Vagina (tissue), 2 donors: Measurements from ENCODE around the gene SPECC1.

ENCODE experiments used
- POLR2AphosphoS5 ChIP-seq, 2 donors: sonication (generic); formaldehyde crosslinking; IDR thresholded peaks; one replicate each; pipeline ENCODE4 v1.9.0; 2017; ENCODE audit warnings: antibody characterized with exemption in 2 of 2, mild to moderate bottlenecking in 2 of 2, low read depth in 1 of 2; ENCODE audit not compliant: insufficient read depth in 1 of 2
- TF ChIP-seq, protein P1 (sequence below), 3 experiments: fragments of 450-650 bp in 2 of 3; fragments of 200-600 bp in 1 of 3; sonication (generic) in 1 of 3; IDR thresholded peaks; one replicate each; pipeline ENCODE4 v1.5.1; 2017 to 2019; ENCODE audit warnings: antibody characterized with exemption in 3 of 3, mild to moderate bottlenecking in 2 of 3, moderate library complexity in 2 of 3

DNA sequence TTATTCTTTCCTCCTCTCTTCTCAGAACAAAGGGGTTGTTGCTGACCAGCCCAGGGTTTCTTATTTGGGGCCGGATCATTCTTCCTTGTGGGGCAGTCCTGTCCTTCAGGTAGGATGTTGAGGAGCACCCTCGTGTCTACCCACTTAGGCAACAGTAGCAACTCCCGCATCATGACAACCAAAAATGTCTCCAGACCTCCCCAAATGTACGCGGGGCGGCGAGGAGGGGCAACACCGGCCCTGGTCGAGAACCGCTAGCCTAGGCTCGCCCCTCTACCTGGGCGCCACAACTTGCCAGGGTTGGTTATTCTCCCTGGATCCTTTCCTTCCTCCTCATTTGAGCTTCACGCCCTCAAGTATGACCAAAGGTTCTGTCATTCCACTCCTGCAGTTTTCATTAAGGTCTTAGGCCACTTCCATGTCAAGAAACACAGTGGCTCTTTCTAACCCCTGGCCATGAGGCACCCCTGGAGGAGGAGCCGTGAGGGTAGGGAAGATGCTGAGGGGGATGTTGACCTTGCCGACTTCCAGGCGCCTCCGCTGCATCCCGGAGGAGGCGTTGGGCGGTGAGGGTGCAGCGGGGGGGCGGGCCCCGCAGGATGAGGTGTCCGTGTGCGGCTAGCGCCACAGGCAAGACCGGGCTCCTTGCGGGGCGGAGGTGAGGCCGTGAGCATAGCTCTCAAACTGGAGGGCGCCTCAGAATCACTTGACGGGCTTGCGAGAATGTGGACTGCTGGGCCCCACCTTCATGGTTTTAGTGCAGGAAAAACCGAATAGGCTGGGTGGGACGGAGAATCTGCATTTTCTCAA is 712 bp upstream of the SPECC1 start:
- TF ChIP-seq, protein P1, sequence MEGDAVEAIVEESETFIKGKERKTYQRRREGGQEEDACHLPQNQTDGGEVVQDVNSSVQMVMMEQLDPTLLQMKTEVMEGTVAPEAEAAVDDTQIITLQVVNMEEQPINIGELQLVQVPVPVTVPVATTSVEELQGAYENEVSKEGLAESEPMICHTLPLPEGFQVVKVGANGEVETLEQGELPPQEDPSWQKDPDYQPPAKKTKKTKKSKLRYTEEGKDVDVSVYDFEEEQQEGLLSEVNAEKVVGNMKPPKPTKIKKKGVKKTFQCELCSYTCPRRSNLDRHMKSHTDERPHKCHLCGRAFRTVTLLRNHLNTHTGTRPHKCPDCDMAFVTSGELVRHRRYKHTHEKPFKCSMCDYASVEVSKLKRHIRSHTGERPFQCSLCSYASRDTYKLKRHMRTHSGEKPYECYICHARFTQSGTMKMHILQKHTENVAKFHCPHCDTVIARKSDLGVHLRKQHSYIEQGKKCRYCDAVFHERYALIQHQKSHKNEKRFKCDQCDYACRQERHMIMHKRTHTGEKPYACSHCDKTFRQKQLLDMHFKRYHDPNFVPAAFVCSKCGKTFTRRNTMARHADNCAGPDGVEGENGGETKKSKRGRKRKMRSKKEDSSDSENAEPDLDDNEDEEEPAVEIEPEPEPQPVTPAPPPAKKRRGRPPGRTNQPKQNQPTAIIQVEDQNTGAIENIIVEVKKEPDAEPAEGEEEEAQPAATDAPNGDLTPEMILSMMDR (IDR thresholded peaks at IDR 0.05), result no peak
- TF ChIP-seq POLR2AphosphoS5 (IDR thresholded peaks at IDR 0.05; ENCODE audit: insufficient read depth in 1 of 2, low read depth in 1 of 2), result no peak
